SK-N-SH treated with all-trans-retinoic acid at 6 μM for 48 hours (cell line): ENCODE data around the gene TMOD3.

Experiments used
- ARNTL ChIP-seq: fragments of 450-650 bp; formaldehyde crosslinking; IDR thresholded peaks from 2 replicates; pipeline ENCODE4 v1.5.0; 2020; ENCODE audit warnings: low read depth, mild to moderate bottlenecking, moderate library complexity, borderline replicate concordance
- BACH2 ChIP-seq: fragments of 250-450 bp; sonication (Bioruptor Pico); IDR thresholded peaks from 2 replicates; pipeline ENCODE4 v1.9.0; 2021; ENCODE audit warnings: mild to moderate bottlenecking, borderline replicate concordance
- CSRNP3 ChIP-seq: fragments of 250-450 bp; sonication (Bioruptor Pico); IDR thresholded peaks from 2 replicates; pipeline ENCODE4 v1.5.1; 2021; ENCODE audit warnings: mild to moderate bottlenecking, moderate library complexity
- ESRRG ChIP-seq: fragments of 250-450 bp; sonication (Bioruptor Pico); IDR thresholded peaks from 2 replicates; pipeline ENCODE4 v1.6.1; 2021; ENCODE audit warnings: mild to moderate bottlenecking
- RARB ChIP-seq: fragments of 250-450 bp; sonication (Bioruptor Pico); IDR thresholded peaks from 2 replicates; pipeline ENCODE4 v1.8.0; 2021; ENCODE audit warnings: mild to moderate bottlenecking, moderate library complexity
- SNAI2 ChIP-seq: fragments of 250-450 bp; sonication (Bioruptor Pico); IDR thresholded peaks from 2 replicates; pipeline ENCODE4 v1.5.0; 2020; ENCODE audit warnings: mild to moderate bottlenecking, moderate library complexity
- TSHZ2 ChIP-seq: fragments of 250-450 bp; sonication (Bioruptor Pico); IDR thresholded peaks from 2 replicates; pipeline ENCODE4 v1.5.0; 2020; ENCODE audit warnings: mild to moderate bottlenecking, moderate library complexity
- ZC3H10 ChIP-seq: fragments of 250-450 bp; sonication (Bioruptor Pico); IDR thresholded peaks from 2 replicates; pipeline ENCODE4 v1.5.1; 2021; ENCODE audit warnings: mild to moderate bottlenecking, moderate library complexity
- ZFP3 ChIP-seq: fragments of 250-450 bp; sonication (Bioruptor Pico); IDR thresholded peaks from 2 replicates; pipeline ENCODE4 v1.5.0; 2020; ENCODE audit warnings: mild to moderate bottlenecking, moderate library complexity
- ZFP30 ChIP-seq: fragments of 450-650 bp; formaldehyde crosslinking; IDR thresholded peaks from 2 replicates; pipeline ENCODE4 v1.5.0; 2022; ENCODE audit warnings: mild to moderate bottlenecking, moderate library complexity
- ZNF565 ChIP-seq: fragments of 450-650 bp; formaldehyde crosslinking; conservative IDR thresholded peaks from 2 replicates; pipeline ENCODE4 v1.5.0; 2020; ENCODE audit warnings: low read depth, mild to moderate bottlenecking, moderate library complexity
- ZNF70 ChIP-seq: fragments of 450-650 bp; formaldehyde crosslinking; IDR thresholded peaks from 2 replicates; pipeline ENCODE4 v1.5.0; 2020; ENCODE audit warnings: mild to moderate bottlenecking, moderate library complexity
- TF ChIP-seq, protein P1 (sequence below): fragments of 250-450 bp; sonication (Bioruptor Pico); IDR thresholded peaks from 2 replicates; pipeline ENCODE4 v1.8.0; 2021; ENCODE audit warnings: low read depth, mild to moderate bottlenecking, moderate library complexity, borderline replicate concordance

- TF ChIP-seq TSHZ2 (CRISPR knock-in tag) (no peak), CSRNP3 (CRISPR knock-in tag) (no peak), ZC3H10 (CRISPR knock-in tag) (no peak), ZNF70 (no peak), ZFP3 (CRISPR knock-in tag) (no peak), BACH2 (CRISPR knock-in tag) (no peak), SNAI2 (CRISPR knock-in tag) (no peak), ZFP30 (CRISPR knock-in tag) (no peak), ESRRG (CRISPR knock-in tag) (no peak), RARB (CRISPR knock-in tag) (no peak), ARNTL (CRISPR knock-in tag) (no peak), ZNF565 (CRISPR knock-in tag) (no peak)
- TF ChIP-seq, protein P1, sequence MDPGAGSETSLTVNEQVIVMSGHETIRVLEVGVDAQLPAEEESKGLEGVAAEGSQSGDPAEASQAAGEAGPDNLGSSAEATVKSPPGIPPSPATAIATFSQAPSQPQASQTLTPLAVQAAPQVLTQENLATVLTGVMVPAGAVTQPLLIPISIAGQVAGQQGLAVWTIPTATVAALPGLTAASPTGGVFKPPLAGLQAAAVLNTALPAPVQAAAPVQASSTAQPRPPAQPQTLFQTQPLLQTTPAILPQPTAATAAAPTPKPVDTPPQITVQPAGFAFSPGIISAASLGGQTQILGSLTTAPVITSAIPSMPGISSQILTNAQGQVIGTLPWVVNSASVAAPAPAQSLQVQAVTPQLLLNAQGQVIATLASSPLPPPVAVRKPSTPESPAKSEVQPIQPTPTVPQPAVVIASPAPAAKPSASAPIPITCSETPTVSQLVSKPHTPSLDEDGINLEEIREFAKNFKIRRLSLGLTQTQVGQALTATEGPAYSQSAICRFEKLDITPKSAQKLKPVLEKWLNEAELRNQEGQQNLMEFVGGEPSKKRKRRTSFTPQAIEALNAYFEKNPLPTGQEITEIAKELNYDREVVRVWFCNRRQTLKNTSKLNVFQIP (CRISPR knock-in tag) = no peak
These were observed 15.4 kb downstream of the TMOD3 start for GRCh38 chr15:51844747-51845426.
